TTC549 (cell line): Measurements from ENCODE around the gene SLC16A3.

Experiments
- FAIRE-seq: peaks from 2 replicates; lab custom pipeline; 2012; peaks lifted over from hg19 to GRCh38; lab: Jason Lieb, UNC

Gene SLC16A3

DNA sequence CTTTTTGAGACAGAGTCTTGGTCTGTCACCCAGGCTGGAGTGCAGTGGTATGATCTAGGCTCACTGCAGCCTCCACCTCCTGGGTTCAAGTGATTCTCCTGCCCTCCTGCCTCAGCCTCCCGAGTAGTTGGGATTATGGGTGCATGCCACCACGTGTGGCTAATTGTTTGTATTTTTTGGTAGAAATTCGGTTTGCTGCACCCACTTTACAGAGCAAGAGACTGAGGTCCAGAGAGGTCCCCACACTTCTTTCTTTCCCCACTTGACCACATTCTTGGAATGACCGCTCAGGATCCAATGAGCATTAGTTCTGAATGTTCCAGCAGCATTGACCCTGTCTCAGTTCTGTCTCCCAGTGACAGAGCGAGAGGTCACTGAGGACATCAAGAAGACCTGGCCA is 5.3 kb upstream of the SLC16A3 start:
- no peak for FAIRE-seq

DNA sequence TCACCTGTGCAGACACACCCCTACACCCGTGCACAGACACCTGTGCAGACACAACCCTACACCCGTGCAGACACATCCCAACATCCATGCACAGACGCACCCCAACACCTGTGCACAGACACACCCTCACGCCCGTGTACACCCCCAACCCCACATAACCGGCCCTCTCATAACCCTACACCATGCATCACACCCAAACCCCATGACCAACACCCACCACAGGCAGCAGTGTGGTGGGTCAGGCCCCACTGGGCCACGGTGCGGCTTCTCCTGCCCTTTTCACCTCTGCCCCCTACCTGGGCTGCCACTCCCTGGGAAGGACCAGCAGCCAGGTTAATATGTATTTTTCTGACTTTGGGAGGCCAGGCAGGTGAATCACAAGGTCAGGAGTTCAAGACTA is 4.2 kb upstream of the SLC16A3 start:
- no peak for FAIRE-seq

DNA sequence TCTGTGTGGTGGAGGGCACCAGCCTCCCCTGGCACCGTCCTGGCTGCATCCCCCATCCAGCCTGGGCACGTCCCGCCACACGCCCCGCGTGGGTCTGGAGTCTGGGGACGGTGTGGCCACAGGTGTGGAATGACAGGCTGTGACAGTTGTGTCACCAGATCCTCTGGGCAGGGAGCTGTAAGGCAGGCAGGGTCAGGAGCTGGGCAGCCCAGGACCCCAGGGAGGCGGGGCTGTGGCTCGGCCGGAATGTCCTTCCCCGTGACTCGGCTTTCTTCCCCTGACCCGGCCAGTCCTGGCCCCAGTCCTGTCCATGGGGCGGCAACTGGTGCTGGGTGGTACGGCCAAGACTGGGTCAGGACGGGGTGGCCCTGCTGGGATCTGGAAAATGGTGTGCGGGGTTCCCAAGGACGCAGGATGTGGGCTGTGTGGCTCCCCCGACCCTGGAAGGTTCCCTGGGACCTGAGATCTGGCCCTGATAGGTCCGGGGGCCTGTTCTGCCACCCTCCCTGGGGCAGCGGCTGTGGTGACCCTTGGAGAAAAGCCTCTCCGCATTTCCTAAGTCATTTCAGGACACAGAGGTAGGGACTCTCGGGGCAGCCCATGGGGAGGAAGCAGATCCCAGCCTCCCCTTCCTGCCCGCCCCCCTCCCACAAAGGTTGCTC is 3.3 kb upstream of the SLC16A3 start:
- no peak for FAIRE-seq

DNA sequence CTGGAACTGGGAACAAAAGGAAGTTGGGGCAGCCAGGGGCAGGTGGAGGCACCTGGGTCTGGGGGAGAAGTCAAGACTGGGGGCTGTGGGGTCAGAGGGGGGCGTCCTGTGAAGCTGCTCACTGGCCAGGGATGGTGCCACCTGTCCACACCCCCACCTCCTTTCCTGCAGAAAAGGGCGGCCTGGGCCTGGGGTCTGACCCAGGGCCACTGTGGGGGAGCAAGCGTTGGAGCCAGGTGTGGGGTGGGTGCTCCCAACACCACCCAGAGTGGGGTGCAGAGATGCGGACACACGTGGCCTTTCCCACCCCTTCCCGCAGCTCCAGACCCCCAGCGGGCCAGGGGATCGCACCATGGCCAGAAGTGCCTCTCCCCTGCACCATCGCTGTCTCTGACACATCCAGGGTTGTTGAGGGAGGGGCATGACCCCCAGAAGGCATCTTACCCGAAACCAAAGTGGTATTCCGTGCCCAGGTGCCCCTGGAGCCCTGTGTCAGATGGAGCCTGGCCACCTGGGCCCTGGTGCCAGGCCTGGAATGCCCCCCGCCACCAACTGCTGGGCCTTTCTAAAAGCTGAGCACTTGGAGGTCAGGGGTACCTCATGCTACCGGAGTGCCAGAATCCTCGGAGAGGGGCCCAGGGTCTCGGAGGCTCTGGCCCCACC is 2.6 kb upstream of the SLC16A3 start:
- FAIRE-seq, result no peak

DNA sequence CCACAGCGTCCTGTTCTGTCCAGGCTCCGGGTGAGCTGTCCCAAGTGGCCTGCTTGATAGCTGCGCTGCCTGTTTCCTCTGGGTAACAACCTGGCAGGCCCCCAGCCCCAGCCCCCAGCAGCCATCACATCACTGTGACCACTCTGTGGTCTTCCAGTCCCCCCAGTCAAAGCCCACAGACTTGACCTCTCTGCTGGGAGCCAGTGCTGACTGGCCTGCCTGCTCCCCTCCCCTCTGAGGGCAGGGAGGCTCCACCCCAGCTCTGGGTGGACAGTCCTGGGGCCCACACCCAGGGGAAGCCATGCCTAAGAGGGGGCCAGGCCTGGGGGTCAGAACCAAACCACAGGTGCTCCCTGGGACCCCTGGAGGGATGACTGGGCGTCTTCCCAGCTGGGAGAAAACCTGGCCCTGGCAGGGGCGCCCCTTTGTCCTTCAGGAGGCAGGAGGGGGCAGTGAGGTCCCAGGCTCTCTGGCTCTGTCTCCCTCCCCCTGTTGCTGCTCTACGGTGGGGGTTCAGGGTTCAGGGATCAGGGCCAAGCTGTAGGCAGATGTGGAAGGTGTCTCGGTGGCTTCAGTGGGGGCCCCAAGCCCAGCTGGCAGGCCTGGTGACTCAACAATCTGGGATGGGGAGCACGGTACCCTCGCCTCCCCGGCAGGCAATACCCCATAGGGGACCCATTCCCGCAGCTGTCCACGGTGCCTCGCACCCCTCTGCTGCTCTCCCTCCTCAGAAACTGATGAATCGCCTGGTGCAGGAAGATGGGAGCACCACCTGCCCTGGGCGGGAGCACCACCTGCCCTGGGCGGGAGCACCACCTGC is 1.8 kb upstream of the SLC16A3 start:
- no peak for FAIRE-seq

DNA sequence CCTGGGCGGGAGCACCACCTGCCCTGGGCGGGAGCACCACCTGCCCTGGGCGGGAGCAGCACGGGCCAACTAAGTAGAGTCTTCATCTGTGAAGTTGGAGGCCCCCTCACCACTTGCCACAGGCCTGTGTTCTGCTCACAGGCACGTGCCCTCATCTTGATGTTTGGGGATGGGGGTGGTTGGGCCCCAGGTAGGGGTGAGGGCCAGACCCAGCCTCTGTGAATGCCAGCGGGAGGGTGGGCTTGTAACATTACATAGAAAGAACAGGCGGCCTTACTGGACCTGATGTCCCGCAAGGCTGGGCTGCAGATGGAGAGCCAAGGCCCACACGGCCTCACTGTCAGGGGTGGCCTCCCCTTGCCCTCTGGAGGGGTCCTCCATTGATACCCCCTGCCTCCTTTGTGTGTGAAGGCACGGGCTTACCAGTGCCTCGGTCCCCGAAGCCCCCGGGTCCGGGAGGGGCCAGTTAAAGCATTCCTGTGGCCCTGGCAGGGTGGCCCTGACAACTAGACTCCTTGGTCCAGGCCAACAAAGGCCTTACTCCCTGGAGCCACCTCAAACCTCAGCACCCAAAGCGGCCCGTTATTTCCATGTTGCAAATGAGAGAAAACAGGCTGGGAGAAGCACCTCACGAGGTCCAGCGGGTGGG is 1.1 kb upstream of the SLC16A3 start:
- no peak for FAIRE-seq

DNA sequence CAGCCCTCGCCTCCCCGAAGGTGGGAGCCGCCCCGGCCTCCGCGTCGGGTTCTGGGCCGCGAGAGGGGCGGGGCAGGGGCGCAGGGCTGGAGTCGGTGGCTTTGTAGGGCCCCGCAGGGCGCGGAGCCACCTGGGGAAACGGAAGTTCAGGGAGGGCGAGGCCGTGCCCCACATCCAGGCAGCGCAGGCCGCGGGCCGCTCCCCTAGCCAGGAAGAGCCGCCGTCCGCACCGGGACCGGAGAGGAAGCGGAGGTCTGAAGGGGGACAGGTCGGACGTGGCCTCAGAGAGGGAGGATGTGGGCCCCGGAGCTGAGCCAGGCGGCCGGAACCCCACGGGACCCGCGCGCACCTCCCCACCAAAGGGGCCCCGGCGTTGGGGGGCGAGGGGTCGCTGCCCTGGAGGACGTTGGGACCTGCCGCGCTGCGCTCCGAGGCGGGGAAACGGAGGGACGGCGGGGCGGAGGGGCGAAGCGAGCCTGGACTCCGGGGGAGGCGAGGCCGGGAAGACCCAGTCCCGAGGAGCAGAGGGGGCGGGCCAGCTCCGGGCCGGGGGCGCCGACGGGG is 482 bp upstream of the SLC16A3 start:
- FAIRE-seq, result no peak

DNA sequence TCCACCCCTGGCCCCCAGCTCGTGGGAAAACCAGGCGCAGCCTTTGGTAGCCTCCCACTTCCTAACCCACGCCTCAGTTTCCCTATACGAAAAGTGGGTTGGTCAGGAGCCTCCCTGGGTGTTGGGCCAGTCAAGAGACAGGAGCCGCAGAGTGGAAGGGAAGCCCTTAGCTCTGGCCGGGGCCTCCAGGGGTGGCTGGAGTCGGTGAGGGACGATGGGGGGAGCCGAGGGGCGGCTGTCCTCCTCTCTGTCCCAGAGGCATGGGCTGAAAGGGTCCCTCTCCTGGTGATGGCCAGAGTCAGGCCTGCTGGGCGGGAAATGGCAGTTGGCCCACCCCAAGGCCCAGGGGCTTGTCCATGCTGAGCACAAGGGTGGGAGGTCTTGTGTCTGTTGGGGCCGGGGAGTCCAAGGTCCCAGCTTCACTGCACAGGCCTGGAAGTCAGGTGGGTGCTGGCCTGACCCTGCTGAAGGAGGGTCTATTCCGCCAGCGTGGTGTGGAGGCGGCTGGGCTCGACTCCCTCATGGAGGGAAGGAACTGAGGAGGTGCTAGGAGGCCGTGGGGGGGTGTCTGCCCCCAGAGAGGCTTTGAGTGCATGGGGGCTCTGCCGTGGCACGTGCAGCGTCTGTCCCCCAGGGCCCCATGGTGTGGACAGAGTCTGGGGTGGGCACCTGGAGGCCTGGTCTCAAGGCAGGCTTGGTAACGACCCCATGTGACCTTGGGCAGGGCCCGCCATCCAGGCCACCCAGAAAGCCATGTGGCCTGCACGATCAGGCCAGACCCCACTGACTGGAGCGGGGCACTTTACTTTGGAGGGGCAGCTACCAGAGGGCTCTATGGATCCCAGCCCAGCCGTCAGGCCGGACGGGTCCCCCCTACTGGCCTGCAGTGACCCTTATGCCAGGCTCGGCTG is 1.1 kb downstream of the SLC16A3 start:
- no peak for FAIRE-seq

DNA sequence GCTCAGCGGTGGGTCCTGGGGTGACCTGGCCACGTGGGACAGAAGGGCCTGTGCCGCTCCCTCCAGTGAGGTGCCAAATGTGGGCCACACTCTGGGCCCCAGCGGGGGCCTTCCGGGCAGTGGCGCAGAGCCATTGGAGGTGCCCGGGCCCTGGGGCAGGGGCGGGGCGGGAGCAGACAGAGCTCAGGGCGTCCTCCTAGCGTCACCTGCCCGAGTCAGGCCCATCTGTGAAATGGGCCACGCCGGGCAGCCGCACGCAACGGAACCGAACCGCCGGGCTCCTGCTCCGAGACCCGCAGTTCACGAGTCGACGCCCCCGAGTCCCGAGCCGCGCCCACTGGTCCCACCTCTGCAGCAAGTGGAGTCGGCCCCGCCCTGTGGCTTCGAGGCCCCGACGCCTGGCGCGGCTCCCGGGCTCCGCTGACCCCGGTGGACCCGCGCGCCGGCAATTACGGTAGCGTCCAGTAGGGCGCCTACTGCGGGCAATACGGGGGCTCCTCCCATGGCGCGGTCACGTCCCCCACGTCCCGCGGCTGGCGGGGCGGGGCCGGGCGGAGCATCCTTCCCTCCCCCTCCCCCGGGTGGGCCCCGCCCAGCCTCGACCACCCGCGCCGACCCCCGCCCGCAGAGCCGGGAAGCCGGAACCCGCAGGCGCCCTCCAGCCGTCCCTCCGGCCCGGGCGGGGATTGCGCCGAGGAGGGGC is 1.9 kb downstream of the SLC16A3 start:
- FAIRE-seq, result no peak

DNA sequence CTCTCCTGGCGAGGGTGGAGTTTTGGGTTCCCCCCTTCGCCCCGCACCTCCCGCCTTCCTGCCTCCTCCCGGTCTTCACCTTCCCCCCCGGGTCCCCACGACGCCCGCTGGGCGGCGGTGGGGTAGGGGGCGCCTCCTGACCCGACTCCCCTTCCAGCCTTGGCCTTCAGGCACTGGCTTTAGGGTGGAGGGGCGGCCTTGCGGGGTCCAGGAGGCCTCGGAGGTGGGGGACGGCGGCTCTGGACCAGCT is 2.4 kb downstream of the SLC16A3 start:
- no peak for FAIRE-seq

DNA sequence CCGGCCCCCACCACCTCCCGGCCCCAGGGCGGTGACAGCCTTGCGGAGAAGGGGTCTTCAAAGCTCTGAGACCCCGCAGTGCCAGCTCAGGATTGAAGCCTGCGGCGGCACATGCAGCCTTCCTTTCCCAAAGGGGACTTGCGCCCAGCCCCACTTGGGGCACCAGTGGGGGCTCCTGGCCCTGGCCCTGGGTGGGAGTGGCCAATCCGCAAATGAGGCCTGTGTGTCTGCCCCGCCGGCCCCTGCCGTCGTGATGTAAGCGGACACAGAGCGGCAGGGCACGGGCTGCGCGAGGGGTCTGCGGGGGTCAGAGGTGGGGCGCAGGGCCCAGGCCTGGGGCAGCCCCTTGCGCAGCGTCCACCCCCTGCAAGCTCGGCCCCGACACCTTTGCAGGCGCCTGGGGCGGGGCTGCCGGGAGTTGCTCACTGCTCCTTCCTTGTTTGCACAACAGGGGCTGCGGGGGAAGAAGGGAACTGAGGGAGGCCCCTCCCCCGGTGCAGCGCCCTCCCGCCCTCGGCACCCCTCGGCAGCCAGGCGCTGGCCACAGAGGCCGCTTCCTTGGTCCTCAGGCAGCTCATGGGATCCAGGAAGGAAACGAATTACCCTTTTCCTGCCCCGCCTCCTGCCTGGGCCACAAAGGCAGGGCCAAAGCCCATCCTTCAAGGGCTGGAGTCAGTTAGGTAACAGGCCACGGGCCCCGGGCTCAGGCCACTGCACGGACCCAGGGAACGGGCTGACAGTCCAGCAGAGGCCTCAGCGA is 2.9 kb downstream of the SLC16A3 start:
- FAIRE-seq, result no peak

DNA sequence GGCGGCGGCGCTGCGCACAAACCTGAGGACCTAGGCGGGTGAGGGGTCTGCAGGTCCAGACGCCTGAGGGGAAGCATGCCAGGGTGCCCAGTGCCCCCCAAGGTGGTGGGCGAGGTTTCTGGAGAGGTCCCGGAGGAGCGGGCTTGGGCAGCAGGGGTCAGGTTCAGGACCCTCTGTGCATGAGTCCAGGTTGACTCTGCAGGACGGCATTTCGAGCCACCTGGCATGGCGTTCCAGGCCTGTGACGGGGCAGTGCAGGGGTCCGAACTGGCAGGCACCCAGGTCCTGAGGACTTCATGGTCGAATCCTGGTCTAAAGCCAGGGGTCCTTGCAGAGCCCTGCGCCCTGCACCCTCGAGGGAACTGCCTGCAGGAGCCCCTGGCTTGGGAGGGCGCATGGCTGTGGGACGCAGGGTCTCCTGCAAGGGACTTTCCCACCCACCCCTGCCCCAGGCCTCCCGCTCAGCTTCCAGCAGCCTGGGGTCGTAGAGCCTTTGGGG is 3.5 kb downstream of the SLC16A3 start:
- no peak for FAIRE-seq

DNA sequence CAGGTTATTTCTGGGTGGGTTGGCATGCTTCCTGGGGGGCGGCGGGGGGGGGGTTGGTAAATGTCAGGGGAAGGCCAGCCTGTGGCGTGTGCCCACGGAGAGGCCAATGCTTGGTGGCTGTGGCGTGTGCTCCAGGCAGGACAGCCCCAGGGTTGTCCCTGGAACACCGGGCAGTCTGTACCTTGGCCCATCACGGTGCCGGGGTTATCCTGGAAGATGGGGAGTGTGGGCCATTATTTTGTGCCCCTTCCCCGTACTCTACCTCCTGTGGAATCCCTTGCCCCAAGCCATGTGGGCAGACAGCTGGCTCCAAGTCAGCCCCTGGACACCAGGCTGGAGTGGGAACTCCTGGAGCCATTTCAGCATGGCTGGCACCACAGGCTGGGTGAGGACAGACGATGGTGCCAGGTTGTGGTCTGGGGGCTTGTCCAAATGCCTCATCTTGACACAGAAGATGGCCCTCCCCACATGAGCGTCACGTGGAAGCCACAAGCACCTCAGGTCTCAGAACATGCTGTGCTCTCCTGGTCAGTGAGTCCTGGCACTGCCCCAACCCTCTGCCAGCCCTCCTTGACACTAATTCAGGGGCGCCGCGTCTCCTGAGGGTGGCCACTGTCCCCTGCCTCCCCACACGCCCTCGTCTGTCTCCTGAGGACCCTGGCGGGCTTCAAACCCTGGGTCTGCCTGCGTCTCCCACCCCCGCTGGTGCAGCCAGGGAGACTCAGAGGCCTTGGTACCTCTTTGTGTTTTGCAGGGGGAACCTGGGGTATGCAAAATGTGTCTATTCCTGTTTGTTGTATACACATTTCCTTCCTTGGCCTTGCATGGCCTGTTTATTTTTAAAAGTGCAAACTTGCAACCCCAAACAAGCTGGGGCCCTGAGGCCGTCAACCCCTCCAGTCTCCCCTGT is 4.3 kb downstream of the SLC16A3 start:
- no peak for FAIRE-seq

DNA sequence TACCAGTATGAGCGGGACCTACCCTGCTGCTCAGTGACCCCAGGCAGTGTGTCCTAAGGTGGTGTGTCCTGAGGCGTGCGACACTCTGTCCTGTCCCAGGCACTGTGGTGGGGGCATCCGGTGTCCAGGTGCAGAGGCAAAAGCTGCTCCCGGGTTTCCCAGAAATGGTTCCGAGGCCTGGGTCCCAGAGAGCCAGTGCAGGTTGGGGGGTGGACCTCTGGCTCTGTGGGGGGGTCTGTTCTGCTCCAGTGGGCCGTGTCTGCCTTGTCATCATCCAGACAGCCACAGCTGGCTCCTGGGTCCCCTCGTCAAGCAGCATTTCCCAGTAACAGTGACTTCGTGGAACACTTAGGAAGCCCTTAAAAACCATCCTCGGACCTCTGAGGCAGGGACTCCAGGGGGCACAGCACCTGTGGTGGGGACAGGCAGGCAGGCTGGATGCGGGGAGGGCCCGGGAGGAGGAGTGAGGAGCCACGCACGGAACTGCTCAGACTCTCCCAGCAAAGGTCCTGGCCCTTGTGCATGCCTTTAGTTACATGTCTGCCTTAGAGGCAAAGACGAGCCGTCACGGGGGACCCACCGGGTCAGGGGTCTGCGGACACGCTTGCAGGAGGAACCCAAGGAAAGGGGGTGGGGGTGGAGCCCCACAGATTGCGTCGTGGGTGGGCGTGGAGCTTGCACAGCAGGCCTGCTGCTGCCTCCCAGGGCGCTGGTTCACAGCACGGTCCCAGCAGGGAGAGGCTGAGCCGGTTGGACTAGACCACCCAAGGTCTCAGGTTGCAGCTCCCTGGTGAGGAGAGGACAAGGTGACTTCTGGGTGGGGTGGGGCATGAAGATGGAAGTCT is 5.6 kb downstream of the SLC16A3 start:
- no peak for FAIRE-seq

DNA sequence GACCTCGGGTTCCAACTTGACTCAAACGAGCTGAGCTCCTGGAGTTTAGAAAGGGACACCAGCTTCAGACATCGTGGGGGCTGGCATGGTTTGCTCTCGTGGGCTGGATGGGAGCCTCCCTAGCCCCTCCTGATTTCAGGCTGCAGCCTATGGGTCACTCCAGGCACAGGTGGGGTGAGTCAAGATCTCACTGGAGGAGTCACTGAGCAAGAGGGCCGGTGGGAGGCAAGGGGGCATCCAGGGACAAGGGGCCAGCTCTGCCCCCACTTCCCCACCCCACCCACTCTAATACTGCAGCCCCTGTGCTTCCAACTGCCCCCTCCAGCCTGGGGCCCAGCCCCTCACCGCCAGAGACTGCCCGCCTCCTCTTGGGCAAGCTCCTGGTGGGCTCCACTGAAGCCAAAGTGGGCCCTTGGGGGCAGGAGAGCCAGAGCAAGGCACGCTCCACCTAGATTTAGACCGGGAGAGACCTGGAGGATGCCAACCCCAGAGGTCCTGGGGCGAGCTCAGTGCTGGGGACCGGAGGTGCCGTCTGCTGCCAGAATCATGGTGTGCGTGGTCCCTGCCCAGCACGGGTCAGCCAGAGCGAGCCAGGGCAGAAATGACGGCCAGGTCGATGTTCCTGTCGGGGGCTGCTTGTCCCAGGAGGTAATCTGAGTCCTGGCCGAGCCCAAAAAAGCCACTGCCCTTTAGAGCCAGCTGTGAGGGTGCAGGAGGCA is 6.4 kb downstream of the SLC16A3 start:
- FAIRE-seq, result no peak

DNA sequence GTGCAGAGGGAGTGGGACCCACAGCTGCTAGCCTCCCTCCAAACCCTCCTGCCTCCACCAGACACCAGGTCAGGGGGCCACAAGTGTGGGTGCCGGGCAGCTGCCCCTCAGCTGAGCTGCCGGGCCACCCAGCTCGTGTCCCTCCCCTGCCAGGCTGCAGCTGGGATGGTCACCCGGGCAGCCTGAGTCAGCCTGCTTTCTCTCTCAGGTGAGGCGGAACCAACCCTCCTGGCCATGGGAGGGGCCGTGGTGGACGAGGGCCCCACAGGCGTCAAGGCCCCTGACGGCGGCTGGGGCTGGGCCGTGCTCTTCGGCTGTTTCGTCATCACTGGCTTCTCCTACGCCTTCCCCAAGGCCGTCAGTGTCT is 6.9 kb downstream of the SLC16A3 start:
- FAIRE-seq, result no peak

DNA sequence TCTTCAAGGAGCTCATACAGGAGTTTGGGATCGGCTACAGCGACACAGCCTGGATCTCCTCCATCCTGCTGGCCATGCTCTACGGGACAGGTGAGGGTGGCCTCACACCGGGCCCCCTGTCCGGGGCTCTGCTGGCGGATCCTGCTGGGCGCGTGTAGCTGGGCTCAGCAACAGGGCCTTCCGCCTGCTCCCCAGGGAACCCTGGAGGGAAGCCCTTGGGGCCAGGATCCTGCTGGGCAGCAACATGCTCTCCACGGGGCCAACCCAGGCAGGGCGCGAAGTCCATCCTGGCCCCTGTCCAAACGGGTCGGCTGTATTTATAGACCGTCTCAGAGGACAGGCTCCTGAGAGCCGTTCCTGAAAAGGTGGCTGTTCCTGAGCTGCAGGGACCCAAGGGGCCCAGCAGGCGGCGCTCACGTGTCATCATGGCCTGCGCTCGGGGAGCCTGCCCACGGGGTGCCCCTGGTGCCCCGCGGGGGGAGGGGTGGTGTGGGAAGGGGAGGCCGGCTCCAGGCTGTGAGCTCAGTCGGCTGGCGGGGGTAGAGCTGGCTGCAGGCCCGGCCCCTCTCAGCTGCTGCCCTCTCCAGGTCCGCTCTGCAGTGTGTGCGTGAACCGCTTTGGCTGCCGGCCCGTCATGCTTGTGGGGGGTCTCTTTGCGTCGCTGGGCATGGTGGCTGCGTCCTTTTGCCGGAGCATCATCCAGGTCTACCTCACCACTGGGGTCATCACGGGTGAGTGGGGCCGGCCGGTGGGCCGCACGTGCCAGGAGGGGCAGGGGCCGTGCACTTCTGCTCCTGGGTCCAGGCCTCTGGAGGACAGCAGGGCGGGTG is 7.5 kb downstream of the SLC16A3 start:
- no peak for FAIRE-seq
